ENCODE results near the gene UBR3.
"Not testable (repeated sequence)": the region's sequence is repeated elsewhere in the genome, so short reads cannot be mapped to it uniquely, and the experiment has no call there.

The UBR3 gene

DNA sequence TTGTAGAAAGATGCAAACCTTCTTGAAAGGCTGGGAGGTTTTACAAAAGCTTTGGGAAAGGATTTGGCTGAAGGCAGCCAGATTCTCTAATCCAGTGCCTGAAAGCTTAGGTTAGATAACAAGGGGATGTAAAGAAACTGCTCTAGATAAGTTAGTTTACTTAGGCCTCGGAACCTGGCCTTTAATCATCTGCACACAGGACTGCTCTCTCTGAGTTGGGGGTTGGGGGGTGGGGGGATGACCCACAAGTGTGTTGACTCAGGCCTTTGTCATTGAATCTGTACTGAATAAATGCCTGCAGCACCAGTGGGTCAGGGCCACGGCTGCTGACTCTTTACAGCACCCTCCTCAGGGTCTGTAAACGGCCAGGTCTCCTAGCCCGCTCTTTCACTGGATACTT, 292.1 kb downstream of the UBR3 start:
- not testable (repeated sequence) for DNase-seq

GRCh38 chr2:170121689-170122088, 294.4 kb downstream of the UBR3 start:
- DNase-seq, result no peak

GRCh38 chr2:170122883-170123547, 295.8 kb downstream of the UBR3 start:
- no peak for DNase-seq

DNA sequence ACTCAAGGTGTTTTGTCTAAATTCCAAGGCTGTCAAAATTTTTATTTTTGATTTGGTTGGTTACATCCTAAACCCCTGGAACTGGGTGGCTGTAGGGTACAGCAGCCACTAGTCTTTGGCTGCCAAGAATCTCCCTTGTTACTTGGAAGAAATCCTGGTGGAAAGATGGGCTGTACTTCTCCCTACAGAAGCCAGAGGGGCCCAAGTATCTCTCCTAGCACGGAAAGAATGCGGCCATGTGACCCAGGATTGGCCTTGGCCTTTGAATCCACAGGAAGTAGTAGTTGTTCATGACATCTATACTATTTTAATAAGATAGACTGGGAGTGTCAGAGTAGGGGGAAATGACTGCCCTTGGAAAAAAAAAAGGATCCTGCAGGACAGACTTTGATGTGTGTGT, 296.3 kb downstream of the UBR3 start:
- DNase-seq, result no peak

DNA sequence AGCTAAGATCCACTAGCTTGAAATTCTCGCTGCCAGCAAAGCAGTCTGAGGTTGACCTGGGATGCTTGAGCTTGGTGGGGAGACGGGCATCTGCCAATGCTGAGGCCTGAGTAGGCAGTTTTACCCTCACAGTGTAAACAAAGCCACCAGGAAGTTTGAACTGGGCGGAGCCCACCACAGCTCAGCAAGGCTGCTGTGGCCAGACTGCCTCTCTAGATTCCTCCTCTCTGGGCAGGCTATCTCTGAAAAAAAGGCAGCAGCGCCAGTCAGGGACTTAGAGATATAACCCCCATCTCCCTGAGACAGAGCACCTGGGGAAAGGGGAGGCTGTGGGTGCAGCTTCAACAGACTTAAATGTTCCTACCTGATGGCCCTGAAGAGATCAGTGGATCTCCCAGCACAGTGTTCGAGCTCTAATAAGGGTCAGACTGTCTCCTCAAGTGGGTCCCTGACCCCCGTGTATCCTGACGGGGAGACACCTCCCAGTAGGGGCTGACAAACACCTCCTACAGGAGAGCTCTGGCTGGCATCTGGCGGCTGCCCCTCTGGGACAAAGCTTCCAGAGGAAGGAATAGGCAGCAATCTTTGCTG, 299.0 kb downstream of the UBR3 start:
- not testable (repeated sequence) for DNase-seq

Data from SHP77 treated with DMSO at 0.1 percent for 48 hours (cell line).